ENCODE measurements around the gene TMEM45A.

DNA sequence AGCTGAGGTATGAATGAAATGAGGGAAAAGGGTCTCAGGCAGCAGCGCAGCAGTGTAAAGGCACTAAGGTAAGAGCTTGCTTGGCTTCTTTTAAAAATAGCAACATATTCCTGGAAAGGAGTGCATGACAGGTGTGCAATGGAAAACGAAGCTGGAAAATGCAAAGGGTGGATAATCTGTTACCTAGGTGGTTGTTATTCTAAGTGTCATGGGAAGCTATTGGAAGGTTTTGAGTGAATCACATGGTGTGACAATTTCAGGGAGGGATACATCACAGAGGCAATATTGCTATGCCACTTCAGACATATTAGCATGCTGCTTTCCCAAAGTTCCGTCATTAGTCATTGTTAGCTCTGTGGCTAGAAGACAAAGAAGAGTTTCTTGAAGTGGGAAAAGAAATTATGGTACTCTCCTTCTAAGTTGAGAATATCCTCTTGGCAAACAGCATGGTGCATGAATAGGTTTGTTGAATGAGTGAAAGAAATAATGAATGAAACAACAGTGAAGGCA, 28.7 kb upstream of the TMEM45A start:
- TF ChIP-seq, protein P1, sequence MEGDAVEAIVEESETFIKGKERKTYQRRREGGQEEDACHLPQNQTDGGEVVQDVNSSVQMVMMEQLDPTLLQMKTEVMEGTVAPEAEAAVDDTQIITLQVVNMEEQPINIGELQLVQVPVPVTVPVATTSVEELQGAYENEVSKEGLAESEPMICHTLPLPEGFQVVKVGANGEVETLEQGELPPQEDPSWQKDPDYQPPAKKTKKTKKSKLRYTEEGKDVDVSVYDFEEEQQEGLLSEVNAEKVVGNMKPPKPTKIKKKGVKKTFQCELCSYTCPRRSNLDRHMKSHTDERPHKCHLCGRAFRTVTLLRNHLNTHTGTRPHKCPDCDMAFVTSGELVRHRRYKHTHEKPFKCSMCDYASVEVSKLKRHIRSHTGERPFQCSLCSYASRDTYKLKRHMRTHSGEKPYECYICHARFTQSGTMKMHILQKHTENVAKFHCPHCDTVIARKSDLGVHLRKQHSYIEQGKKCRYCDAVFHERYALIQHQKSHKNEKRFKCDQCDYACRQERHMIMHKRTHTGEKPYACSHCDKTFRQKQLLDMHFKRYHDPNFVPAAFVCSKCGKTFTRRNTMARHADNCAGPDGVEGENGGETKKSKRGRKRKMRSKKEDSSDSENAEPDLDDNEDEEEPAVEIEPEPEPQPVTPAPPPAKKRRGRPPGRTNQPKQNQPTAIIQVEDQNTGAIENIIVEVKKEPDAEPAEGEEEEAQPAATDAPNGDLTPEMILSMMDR (IDR thresholded peaks at IDR 0.05 in 4 of 5, conservative IDR thresholded peaks at IDR 0.05 in 1 of 5) = no peak
- TF ChIP-seq POLR2A (IDR thresholded peaks at IDR 0.05) = no peak
